Smooth muscle cell (in vitro differentiated cells): ENCODE measurements around the gene TSPAN3. TPM values are rescaled to one million over a fixed set of nuclear protein-coding genes. Genes with fewer than 3 reads are reported as not detected.

Experiments used
- DNase-seq: peaks from one replicate; lab custom pipeline; 2025; ENCODE audit not compliant: unreplicated experiment; lab: John Stamatoyannopoulos, UW
- H2AFZ ChIP-seq: fragments of 200-600 bp; sonication (generic); 2 replicates; pipeline ENCODE4 v1.6.0; 2016; ENCODE audit warnings: antibody characterized with exemption, low read depth, mild to moderate bottlenecking
- H3F3A ChIP-seq: fragments of 200-600 bp; sonication (generic); 2 replicates; pipeline ENCODE4 v1.6.0; 2017; ENCODE audit warnings: antibody characterized with exemption, low read depth
- H3K27ac ChIP-seq: fragments of 200-600 bp; sonication (generic); 2 replicates; pipeline ENCODE4 v1.5.1; 2016; ENCODE audit warnings: low read depth, mild to moderate bottlenecking
- H3K27me3 ChIP-seq: fragments of 200-600 bp; sonication (generic); 2 replicates; pipeline ENCODE4 v1.6.1; 2016; ENCODE audit warnings: low read depth, mild to moderate bottlenecking
- H3K36me3 ChIP-seq: fragments of 200-600 bp; sonication (generic); 2 replicates; pipeline ENCODE4 v1.5.1; 2016; ENCODE audit warnings: low read depth
- H3K4me1 ChIP-seq: fragments of 200-600 bp; sonication (generic); 2 replicates; pipeline ENCODE4 v1.5.1; 2016; ENCODE audit warnings: low read depth
- H3K4me2 ChIP-seq: fragments of 200-600 bp; sonication (generic); 2 replicates; pipeline ENCODE4 v1.6.0; 2016; ENCODE audit warnings: mild to moderate bottlenecking
- H3K4me3 ChIP-seq: fragments of 200-600 bp; sonication (generic); 2 replicates; pipeline ENCODE4 v1.5.1; 2016; ENCODE audit warnings: mild to moderate bottlenecking
- H3K79me2 ChIP-seq: fragments of 200-600 bp; sonication (generic); 2 replicates; pipeline ENCODE4 v1.6.0; 2016; ENCODE audit warnings: low read depth, mild to moderate bottlenecking
- H3K9ac ChIP-seq: fragments of 200-600 bp; sonication (generic); 2 replicates; pipeline ENCODE4 v1.6.0; 2016; ENCODE audit warnings: low read depth
- H3K9me3 ChIP-seq: fragments of 200-600 bp; sonication (generic); replicated peaks from 2 replicates; pipeline ENCODE4 v1.5.1; 2016; ENCODE audit warnings: low read depth
- H4K20me1 ChIP-seq: fragments of 200-600 bp; sonication (generic); 2 replicates; pipeline ENCODE4 v1.6.0; 2016; ENCODE audit warnings: low read depth
- CTCF ChIP-seq: fragments of 200-600 bp; sonication (generic); IDR thresholded peaks from 2 replicates; pipeline ENCODE4 v1.5.1; 2017; ENCODE audit warnings: borderline replicate concordance, mild to moderate bottlenecking, antibody characterized with exemption; ENCODE audit not compliant: insufficient read depth, poor library complexity, severe bottlenecking
- WGBS: methylation state at CpG from one replicate; pipeline ENCODE4 v1.1.7; 2016; ENCODE audit warnings: low lambda C conversion rate; 5-methylcytosine and 5-hydroxymethylcytosine counted together
- polyA plus RNA-seq: library from polyadenylated mRNA; unstranded; fragments of >200 nt; fragmentation: Nextera tagmentation; extraction: Ambion mirVana; gene quantifications from 2 replicates; pipeline ENCODE4 v1.2.1, GENCODE V29; 2016
- total RNA-seq: library from RNA; depleted of rRNA; stranded (reverse); fragments of >200 nt; gene quantifications from 2 replicates; pipeline ENCODE4 v1.2.3, GENCODE V29; 2014

Gene TSPAN3
- total and polyA plus RNA-seq, 2 experiments from 2014 or later = 257 to 276 TPM

GRCh38 chr15:77057685-77058084, 13.2 kb downstream of the TSPAN3 start:
- peaks cover 65% of the 10 kb centered on the region for H3K79me2 ChIP-seq
- no peak for DNase-seq
- no peaks in the 10 kb centered on the region for H3K27me3 ChIP-seq

GRCh38 chr15:77057072-77057471, 13.8 kb downstream of the TSPAN3 start:
- Histone ChIP-seq H3K27ac (no peak overlapping the region), H3K27me3 (no peaks in the 10 kb centered on the region), H4K20me1 (peaks cover 97% of the 10 kb centered on the region), H3K79me2 (peaks cover 60% of the 10 kb centered on the region), H3K4me1 (peaks cover 22% of the 10 kb centered on the region), H3K36me3 (peaks cover 17% of the 10 kb centered on the region), H3K9ac (no peak overlapping the region), H3K4me2 (no peak overlapping the region), H3K9me3 (no peaks in the 10 kb centered on the region), H2AFZ (no peak overlapping the region), H3F3A (peaks cover 3% of the 10 kb centered on the region), H3K4me3 (no peak overlapping the region)
- 91% methylated on average over 1 of the region's 1 CpG for WGBS
- no peak for TF ChIP-seq CTCF
- DNase-seq = no peak

More at GRCh38 chr15:77057685-77058084, 13.2 kb downstream of the TSPAN3 start:
- H3F3A ChIP-seq = peaks cover 3% of the 10 kb centered on the region
- H3K27ac ChIP-seq = no peak overlapping the region
- H3K9ac ChIP-seq = no peak overlapping the region
- no peak overlapping the region for H3K4me2 ChIP-seq
- no peaks in the 10 kb centered on the region for H3K9me3 ChIP-seq
- no peak overlapping the region for H2AFZ ChIP-seq
- peaks cover 98% of the 10 kb centered on the region for H4K20me1 ChIP-seq
- 78% methylated on average over 4 of the region's 4 CpGs for whole genome bisulfite sequencing
- H3K4me3 ChIP-seq = no peak overlapping the region
- H3K4me1 ChIP-seq = peaks cover 24% of the 10 kb centered on the region
- H3K36me3 ChIP-seq = peaks cover 12% of the 10 kb centered on the region
- TF ChIP-seq CTCF = no peak

GRCh38 chr15:77053709-77054108, 17.2 kb downstream of the TSPAN3 start:
- H3K27ac ChIP-seq = no peak overlapping the region
- H3K36me3 ChIP-seq = peaks cover 25% of the 10 kb centered on the region
- WGBS = 95% methylated on average over 2 of the region's 2 CpGs
- H3F3A ChIP-seq = peaks cover 3% of the 10 kb centered on the region
- no peak for TF ChIP-seq CTCF
- H3K79me2 ChIP-seq = peaks cover 35% of the 10 kb centered on the region
- no peak overlapping the region for H2AFZ ChIP-seq
- no peak overlapping the region for H3K4me3 ChIP-seq
- no peaks in the 10 kb centered on the region for H3K4me1 ChIP-seq
- H3K9ac ChIP-seq = no peak overlapping the region
- H4K20me1 ChIP-seq = peaks cover 82% of the 10 kb centered on the region
- H3K27me3 ChIP-seq = no peaks in the 10 kb centered on the region
- DNase-seq = no peak
- H3K4me2 ChIP-seq = no peak overlapping the region
- no peaks in the 10 kb centered on the region for H3K9me3 ChIP-seq

- Histone ChIP-seq H3K9ac (no peak overlapping the region), H3K9me3 (no peaks in the 10 kb centered on the region), H3F3A (peaks cover 3% of the 10 kb centered on the region), H3K4me3 (no peak overlapping the region), H3K79me2 (peaks cover 28% of the 10 kb centered on the region), H3K27ac (no peak overlapping the region), H2AFZ (no peak overlapping the region), H3K27me3 (no peaks in the 10 kb centered on the region), H3K36me3 (peaks cover 27% of the 10 kb centered on the region), H3K4me2 (no peak overlapping the region), H4K20me1 (peaks cover 81% of the 10 kb centered on the region), H3K4me1 (no peaks in the 10 kb centered on the region)
- DNase-seq = no peak
- no peak for TF ChIP-seq CTCF
- WGBS = 89% methylated on average over 2 of the region's 2 CpGs
Observed at GRCh38 chr15:77052556-77052955, 18.4 kb downstream of the TSPAN3 start.
